ENCODE data around the gene BIRC2.
A peak's percentile ranks its signal among the peaks of the same experiment; 100 is the strongest.
"Not testable (repeated sequence)": the region's sequence is repeated elsewhere in the genome, so short reads cannot be mapped to it uniquely, and the experiment has no call there.

BIRC2 gene

GRCh38 chr11:102323542-102324251 lies 23.3 kb upstream of the BIRC2 start:
- TF ChIP-seq CTCF (conservative IDR thresholded peaks at IDR 0.05; ENCODE audit: low read length), result no peak
- no peak overlapping the region for H3K4me3 ChIP-seq (ENCODE audit: low read length)
- DNase-seq (ENCODE audit: low read depth), result peak; percentile 78

- H3K4me3 ChIP-seq (ENCODE audit: low read length), result no peak overlapping the region
- DNase-seq (ENCODE audit: low read depth), result no peak
- TF ChIP-seq CTCF (conservative IDR thresholded peaks at IDR 0.05; ENCODE audit: low read length), result no peak
Measured at GRCh38 chr11:102325088-102325487, 21.9 kb upstream of the BIRC2 start.

- no peak for TF ChIP-seq CTCF (conservative IDR thresholded peaks at IDR 0.05; ENCODE audit: low read length)
- no peak overlapping the region for H3K4me3 ChIP-seq (ENCODE audit: low read length)
- no peak for DNase-seq (ENCODE audit: low read depth)
Measured at GRCh38 chr11:102328748-102329147, 18.3 kb upstream of the BIRC2 start.

GRCh38 chr11:102330231-102330630 lies 16.8 kb upstream of the BIRC2 start:
- peak; percentile 69 for DNase-seq (ENCODE audit: low read depth)
- no peak for TF ChIP-seq CTCF (conservative IDR thresholded peaks at IDR 0.05; ENCODE audit: low read length)
- no peak overlapping the region for H3K4me3 ChIP-seq (ENCODE audit: low read length)

GRCh38 chr11:102331341-102331740 lies 15.7 kb upstream of the BIRC2 start:
- no peak for TF ChIP-seq CTCF (conservative IDR thresholded peaks at IDR 0.05; ENCODE audit: low read length)
- no peak overlapping the region for H3K4me3 ChIP-seq (ENCODE audit: low read length)
- DNase-seq (ENCODE audit: low read depth), result no peak

- no peak overlapping the region for H3K4me3 ChIP-seq (ENCODE audit: low read length)
- DNase-seq (ENCODE audit: low read depth), result no peak
- no peak for TF ChIP-seq CTCF (conservative IDR thresholded peaks at IDR 0.05; ENCODE audit: low read length)
Measured at GRCh38 chr11:102332611-102332994, 14.4 kb upstream of the BIRC2 start.

GRCh38 chr11:102338479-102339010 lies 8.5 kb upstream of the BIRC2 start:
- no peak for TF ChIP-seq CTCF (conservative IDR thresholded peaks at IDR 0.05; ENCODE audit: low read length)
- no peak overlapping the region for H3K4me3 ChIP-seq (ENCODE audit: low read length)
- DNase-seq (ENCODE audit: low read depth), result no peak

GRCh38 chr11:102341311-102341710 lies 5.7 kb upstream of the BIRC2 start:
- not testable (repeated sequence) for H3K4me3 ChIP-seq (ENCODE audit: low read length); DNase-seq (ENCODE audit: low read depth)

Data from AG10803 (cell line).